Endothelial cell of umbilical vein (primary cell): ENCODE measurements around the gene DLD. TPM values are rescaled to one million over a fixed set of nuclear protein-coding genes. Genes with fewer than 3 reads are reported as not detected.

Experiments used
- BruUV-seq: library from RNA; stranded (reverse); fragments of 400-500 nt; replicated peaks from 2 replicates; lab custom pipeline; 2021; lab: Mats Ljungman, UMichigan
- CTCF ChIA-PET: fragments of 300-600, 350-600 bp; sonication (Branson Sonifier 250); formaldehyde crosslinking; loops from one replicate; lab custom pipeline; 2021; ENCODE audit warnings: antibody characterized with exemption, inconsistent platforms; lab: Charles Lee
- POLR2A ChIA-PET: fragments of 300-600, 350-600 bp; sonication (Branson Sonifier 250); formaldehyde crosslinking; loops from one replicate; lab custom pipeline; 2021; ENCODE audit warnings: antibody characterized with exemption, inconsistent platforms; lab: Charles Lee
- DNase-seq: peaks from one replicate; pipeline ENCODE4 v3.0.0-alpha.2; 2011; ENCODE audit warnings: low read depth, low spot score
- FAIRE-seq: peaks from 2 replicates; lab custom pipeline; 2011; peaks lifted over from hg19 to GRCh38; lab: Jason Lieb, UNC
- H2AFZ ChIP-seq: 2 replicates; pipeline ENCODE4 v1.6.0; 2012; ENCODE audit warnings: low read depth, low read length, control low read depth, inconsistent platforms
- H3K27ac ChIP-seq: 2 replicates; pipeline ENCODE4 v1.5.1; 2011; ENCODE audit warnings: low read depth, mild to moderate bottlenecking, control low read depth, low read length, moderate library complexity; ENCODE audit not compliant: insufficient read depth
- H3K27me3 ChIP-seq, 2 experiments: 2 replicates each; pipeline versions ENCODE4 v1.6.0 to v1.6.1; 2011; ENCODE audit warnings: low read length in 2 of 2, mixed read lengths in 1 of 2; ENCODE audit not compliant: control insufficient read depth in 2 of 2, insufficient read depth in 2 of 2
- H3K36me3 ChIP-seq, 2 experiments: 2 replicates in 1 of 2; 3 replicates in 1 of 2; pipeline ENCODE4 v1.5.1; 2011; ENCODE audit warnings: low read length in 2 of 2, mild to moderate bottlenecking in 1 of 2, moderate library complexity in 1 of 2; ENCODE audit not compliant: control insufficient read depth in 2 of 2, insufficient read depth in 2 of 2; ENCODE audit errors: extremely low read depth in 1 of 2
- H3K4me1 ChIP-seq: 3 replicates; pipeline ENCODE4 v1.5.1; 2011; ENCODE audit warnings: mild to moderate bottlenecking, low read length; ENCODE audit not compliant: control insufficient read depth, insufficient read depth; ENCODE audit errors: extremely low read depth
- H3K4me2 ChIP-seq: 2 replicates; pipeline ENCODE4 v1.6.1; 2011; ENCODE audit warnings: low read length, control low read depth, mixed read lengths; ENCODE audit not compliant: insufficient read depth
- H3K4me3 ChIP-seq, 3 experiments: fragments of 200-600 bp in 1 of 3; sonication (generic), shearing (Covaris generic) in 1 of 3; replicated peaks in 1 of 3; 2 replicates each; pipeline ENCODE4 v1.5.1; 2011 to 2016; ENCODE audit warnings: control low read depth in 3 of 3, low read length in 3 of 3, mild to moderate bottlenecking in 2 of 3, inconsistent platforms in 1 of 3, low read depth in 1 of 3, moderate library complexity in 1 of 3; ENCODE audit not compliant: insufficient read depth in 1 of 3
- H3K79me2 ChIP-seq: 2 replicates; pipeline ENCODE4 v1.6.0; 2012; ENCODE audit warnings: low read length, inconsistent platforms; ENCODE audit not compliant: control insufficient read depth, insufficient read depth
- H3K9ac ChIP-seq: replicated peaks from 2 replicates; pipeline ENCODE3; 2011; ENCODE audit warnings: low read length, control low read depth; ENCODE audit not compliant: insufficient read depth; ENCODE audit errors: extremely low read depth
- H3K9me1 ChIP-seq: replicated peaks from 3 replicates; pipeline ENCODE4 v1.6.0; 2011; ENCODE audit warnings: mild to moderate bottlenecking, low read length; ENCODE audit not compliant: control insufficient read depth, insufficient read depth; ENCODE audit errors: extremely low read depth
- H3K9me3 ChIP-seq: replicated peaks from 2 replicates; pipeline ENCODE4 v1.5.1; 2012; ENCODE audit warnings: low read length, inconsistent platforms; ENCODE audit not compliant: control insufficient read depth, insufficient read depth
- H4K20me1 ChIP-seq: replicated peaks from 2 replicates; pipeline ENCODE3; 2011; ENCODE audit warnings: mild to moderate bottlenecking, low read length; ENCODE audit not compliant: control insufficient read depth, insufficient read depth; ENCODE audit errors: extremely low read depth
- EZH2 ChIP-seq: IDR thresholded peaks from 2 replicates; pipeline ENCODE4 v1.6.1; 2012; ENCODE audit warnings: borderline replicate concordance, low read depth, mild to moderate bottlenecking, moderate library complexity, low read length, inconsistent platforms; ENCODE audit not compliant: severe bottlenecking
- FOS ChIP-seq: IDR thresholded peaks from 2 replicates; pipeline ENCODE4 v1.6.1; 2011; ENCODE audit warnings: mild to moderate bottlenecking, low read length, moderate library complexity, borderline replicate concordance; ENCODE audit not compliant: insufficient read depth
- GATA2 ChIP-seq: IDR thresholded peaks from 2 replicates; pipeline ENCODE4 v1.7.0; 2011; ENCODE audit warnings: low read depth, mild to moderate bottlenecking, moderate library complexity, mixed read lengths, low read length; ENCODE audit not compliant: insufficient read length, insufficient read depth
- JUN ChIP-seq: IDR thresholded peaks from 2 replicates; pipeline ENCODE4 v1.6.1; 2011; ENCODE audit warnings: borderline replicate concordance, low read depth; ENCODE audit not compliant: insufficient read length, insufficient read depth
- MAX ChIP-seq: IDR thresholded peaks from 2 replicates; pipeline ENCODE4 v1.6.1; 2011; ENCODE audit not compliant: insufficient read depth, insufficient read length
- MYC ChIP-seq: IDR thresholded peaks from one replicate; pipeline ENCODE4 v1.6.1; 2011; ENCODE audit warnings: mild to moderate bottlenecking, low read depth, low read length
- POLR2A ChIP-seq: IDR thresholded peaks from 2 replicates; pipeline ENCODE4 v1.6.1; 2012; ENCODE audit warnings: low read depth, mild to moderate bottlenecking, control low read depth, low read length
- POLR2AphosphoS5 ChIP-seq: IDR thresholded peaks from 2 replicates; pipeline ENCODE4 v1.6.1; 2012; ENCODE audit warnings: low read depth, mild to moderate bottlenecking, control low read depth, low read length, moderate library complexity; ENCODE audit not compliant: insufficient read depth
- dilution Hi-C: fragments of 300-500 bp; cut with MboI; formaldehyde crosslinking; loops from one replicate; pipeline ENCODE4 v1.15.0; 2019; ENCODE audit warnings: low sequenced_read_pairs; ENCODE audit not compliant: extremely low pct_ligation_motif_present
- intact Hi-C: fragments of 100-400 bp; cut with micrococcal nuclease; formaldehyde crosslinking; loops from one replicate; pipeline ENCODE4 v1.10.0; 2022
- polyA plus RNA-seq, 4 experiments: library from polyadenylated mRNA; depleted of rRNA in 3 of 4; stranded (reverse) in 3 of 4; unstranded in 1 of 4; fragments of >200 nt; gene quantifications; 2 replicates each; pipeline versions ENCODE4 v1.2.1 to v1.2.3, GENCODE V29; 2011 to 2012; ENCODE audit warnings: missing spikeins in 1 of 4
- total RNA-seq: library from RNA; stranded (reverse); gene quantifications from 2 replicates; pipeline ENCODE4 v1.2.3, GENCODE V29; 2021

DLD gene
- total and polyA plus RNA-seq, 2 donors (not counting 3 experiments of a cell fraction or from before 2014, with no cell fraction given) = 61.7 to 95.0 TPM

- Histone ChIP-seq H3K4me1 (peaks cover 4% of the 10 kb centered on the region), H3K79me2 (peaks cover 50% of the 10 kb centered on the region), H3K9me3 (no peaks in the 10 kb centered on the region), H3K4me3 (no peak overlapping the region), H3K4me2 (no peak overlapping the region), H3K9me1 (no peaks in the 10 kb centered on the region), H2AFZ (no peak overlapping the region), H3K27me3 (no peaks in the 10 kb centered on the region), H3K27ac (no peak overlapping the region), H3K9ac (no peak overlapping the region), H4K20me1 (peaks cover 2% of the 10 kb centered on the region), H3K36me3 (peaks cover 51 to 90% of the 10 kb centered on the region in 2 experiments)
- intact Hi-C loops (no loop called here), dilution Hi-C loops (no loop called here)
- TF ChIP-seq MYC (no peak), POLR2A (no peak)
- ChIA-PET POLR2A (no interaction called here), CTCF (no interaction called here)
- DNase-seq = no peak
- BruUV-seq = TSS peak; percentile 1
- FAIRE-seq = no peak
These were observed 40.9 kb downstream of the DLD start for GRCh38 chr7:107931740-107932515.

GRCh38 chr7:107932805-107933204 lies 41.8 kb downstream of the DLD start:
- ChIA-PET CTCF (interaction anchor here (1.4 to 2.6 kb wide), 3 partner anchors 9 to 84 kb away, joined by 5 to 10 read pairs (median 6); no protein-coding TSS in a partner anchor), POLR2A (no interaction called here)
- intact Hi-C loops (no loop called here), dilution Hi-C loops (no loop called here)
- no peak overlapping the region for H2AFZ ChIP-seq
- FAIRE-seq (no peak), DNase-seq (no peak)
- H3K9ac ChIP-seq = no peak overlapping the region
- no peaks in the 10 kb centered on the region for H3K9me3 ChIP-seq
- peaks cover 49 to 90% of the 10 kb centered on the region in 2 experiments for H3K36me3 ChIP-seq
- no peak overlapping the region for H3K4me3 ChIP-seq
- no peaks in the 10 kb centered on the region for H4K20me1 ChIP-seq
- H3K79me2 ChIP-seq = peaks cover 56% of the 10 kb centered on the region
- no peak overlapping the region for H3K27ac ChIP-seq
- no TSS peak for BruUV-seq
- H3K4me1 ChIP-seq = peaks cover 4% of the 10 kb centered on the region
- TF ChIP-seq GATA2 = no peak
- no peak for TF ChIP-seq MAX
- TF ChIP-seq EZH2 = no peak
- no peak for TF ChIP-seq FOS
- no peak for TF ChIP-seq JUN
- no peak for TF ChIP-seq POLR2A
- no peak for TF ChIP-seq MYC
- TF ChIP-seq POLR2AphosphoS5 = no peak
- H3K9me1 ChIP-seq = no peaks in the 10 kb centered on the region
- H3K4me2 ChIP-seq = no peak overlapping the region
- H3K27me3 ChIP-seq = no peaks in the 10 kb centered on the region
